Measurements from ENCODE around the gene TMEM156.

Gene TMEM156

DNA sequence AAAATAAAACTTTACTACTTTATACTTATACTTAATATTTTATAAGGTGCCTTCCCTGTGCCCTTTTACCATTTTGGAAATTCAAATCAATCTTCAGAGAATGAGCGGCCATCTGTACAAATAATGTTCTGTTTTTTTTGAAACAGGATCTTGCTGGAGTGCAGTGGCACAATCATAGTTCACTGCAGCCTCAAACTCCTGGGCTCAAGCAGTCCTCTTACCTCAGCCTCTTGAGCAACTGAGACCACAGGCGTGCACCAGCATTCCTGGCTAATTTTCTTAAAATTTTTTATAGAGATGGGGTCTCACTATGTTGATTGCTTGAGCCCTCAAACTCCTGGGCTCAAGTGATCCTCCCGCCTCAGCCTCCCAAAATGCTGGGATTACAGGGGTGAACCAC, 111.1 kb downstream of the TMEM156 start:
- DNase-seq: no peak

DNA sequence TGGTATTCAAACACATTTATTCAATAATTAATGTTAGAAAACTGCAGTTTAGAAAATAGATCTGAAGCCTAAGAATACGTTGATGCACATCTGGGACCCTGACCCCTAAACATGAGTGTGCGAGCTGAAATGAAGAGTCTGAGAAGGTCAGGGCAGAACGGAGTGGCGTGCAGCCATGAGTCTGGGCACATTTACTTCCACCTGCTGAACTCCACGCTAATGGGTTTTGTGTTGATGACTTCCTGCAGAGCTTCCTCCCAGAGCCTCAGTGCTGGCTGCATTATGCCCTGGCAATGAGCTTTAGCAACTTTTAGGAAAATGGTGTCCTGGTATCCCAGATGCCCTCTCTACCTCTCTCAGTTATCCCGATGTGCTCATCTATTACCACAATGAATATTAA, 111.5 kb downstream of the TMEM156 start:
- DNase-seq: no peak

DNA sequence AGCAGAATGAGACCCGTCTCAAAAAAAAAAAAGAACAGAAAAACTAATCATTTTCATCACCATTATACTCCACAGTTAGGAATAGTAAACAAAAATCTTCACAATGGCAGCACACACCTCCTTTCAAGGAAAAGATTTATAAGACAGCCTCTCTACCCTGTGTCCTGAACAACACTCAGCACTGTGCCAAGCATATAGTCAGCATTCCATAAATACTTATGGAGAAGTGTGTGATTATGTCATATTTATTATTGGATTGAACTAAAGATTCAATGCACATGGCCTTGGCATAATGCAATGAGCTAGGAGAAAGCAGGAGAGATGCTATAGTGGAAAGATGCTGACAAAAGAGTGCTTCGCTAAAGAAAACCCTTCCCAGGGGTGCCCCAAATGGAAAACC, 112.0 kb downstream of the TMEM156 start:
- DNase-seq: no peak

DNA sequence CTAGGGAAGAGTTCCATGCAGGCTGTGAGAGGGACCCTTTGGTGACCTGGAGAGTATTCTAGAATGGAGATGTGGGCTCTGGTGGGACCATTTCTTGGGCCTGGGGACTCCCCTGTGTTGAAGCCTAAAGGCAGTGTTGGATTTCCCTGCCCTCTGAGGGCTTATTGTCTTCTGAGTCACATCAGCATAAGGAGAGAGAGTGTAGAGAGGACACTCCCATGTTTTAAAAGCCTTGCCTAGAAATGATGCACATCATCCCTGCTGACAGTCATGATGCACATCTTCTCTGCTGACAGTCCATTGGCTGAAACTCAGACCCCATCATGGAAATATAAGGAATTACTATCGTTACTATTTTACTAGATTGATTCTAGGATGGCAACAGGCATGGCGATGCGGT, 112.7 kb downstream of the TMEM156 start:
- no peak for DNase-seq

DNA sequence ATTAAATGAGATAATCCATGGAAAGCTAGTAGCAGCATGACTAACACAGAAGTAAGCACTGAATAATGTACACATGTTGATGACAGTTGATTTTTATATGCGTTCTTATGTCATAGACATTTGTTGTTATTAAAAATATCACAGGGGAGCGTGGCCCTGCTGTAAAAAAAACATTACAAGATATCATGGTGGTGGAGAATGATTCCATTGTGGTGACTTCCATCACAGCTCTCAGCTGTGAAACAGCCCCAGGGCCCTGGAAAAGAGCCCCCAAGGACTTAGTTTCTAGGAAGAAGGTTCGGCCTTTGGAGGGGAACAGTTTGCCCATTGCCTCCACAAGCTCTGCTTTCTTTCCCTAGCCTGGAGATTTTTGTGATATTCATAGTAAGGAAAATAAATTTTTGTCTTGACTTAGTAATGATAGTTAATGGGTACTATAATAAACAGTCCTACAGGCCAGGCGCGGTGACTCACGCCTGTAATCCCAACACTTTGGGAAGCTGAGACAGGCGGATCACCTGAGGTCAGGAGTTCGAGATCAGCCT, 114.7 kb downstream of the TMEM156 start:
- DNase-seq: no peak

All from cortex of kidney (tissue), 1 donor.